Measurements from ENCODE around the gene SERPINB13.
"Not testable (repeated sequence)": the region's sequence is repeated elsewhere in the genome, so short reads cannot be mapped to it uniquely, and the experiment has no call there.

Gene SERPINB13

DNA sequence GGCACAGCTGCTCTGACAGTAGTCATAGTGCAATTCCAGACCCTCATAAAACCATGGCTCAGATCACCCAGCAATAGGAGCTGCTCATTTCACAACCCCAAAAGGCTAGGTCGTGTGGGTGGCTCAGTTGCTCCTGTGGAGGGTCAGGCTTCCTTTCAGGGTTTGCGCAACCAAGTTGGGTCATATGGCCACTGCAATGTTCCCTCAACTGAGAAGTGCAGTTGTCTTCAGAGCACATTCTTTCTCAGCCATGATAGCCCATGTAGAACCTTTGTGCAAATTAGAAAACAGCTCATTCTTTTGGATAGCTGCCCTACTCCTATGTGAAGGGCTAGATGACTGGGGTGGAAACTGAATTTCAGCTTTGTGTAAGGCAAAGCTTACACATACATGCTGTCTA is 3.2 kb downstream of the SERPINB13 start:
- no peak for DNase-seq (ENCODE audit: low read depth)

DNA sequence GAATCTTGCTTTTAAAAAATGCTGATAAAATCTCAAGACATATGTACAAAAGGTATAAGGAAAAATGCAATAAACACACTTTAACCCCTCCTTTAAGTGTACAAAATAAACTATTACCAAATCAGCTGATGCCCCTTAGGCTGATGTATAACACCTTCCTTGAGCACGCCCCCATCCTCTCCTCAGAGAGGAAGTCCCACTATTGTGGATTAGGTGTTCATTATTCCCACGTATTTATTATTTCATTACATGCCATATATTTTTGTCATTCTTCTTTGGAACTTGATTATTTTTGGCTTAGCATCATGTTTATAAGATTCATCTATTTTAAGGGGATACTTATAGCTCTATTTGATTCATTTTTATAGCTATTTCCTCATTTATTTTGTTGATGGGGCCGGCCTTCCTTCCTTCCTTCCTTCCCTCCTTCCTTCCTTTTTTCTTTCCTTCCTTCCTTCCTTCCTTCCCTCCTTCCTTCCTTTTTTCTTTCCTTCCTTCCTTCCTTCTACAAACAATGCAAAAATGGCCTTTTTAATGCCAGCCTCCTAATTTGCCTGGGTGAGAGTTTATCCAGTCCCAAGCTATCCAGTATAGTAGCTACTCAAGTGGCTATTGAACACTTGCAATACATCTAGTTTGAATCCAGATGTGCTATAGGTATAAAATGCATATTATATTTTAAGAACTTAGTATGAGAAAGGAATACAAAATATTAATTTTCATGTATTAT is 4.0 kb downstream of the SERPINB13 start:
- no peak for DNase-seq (ENCODE audit: low read depth)

DNA sequence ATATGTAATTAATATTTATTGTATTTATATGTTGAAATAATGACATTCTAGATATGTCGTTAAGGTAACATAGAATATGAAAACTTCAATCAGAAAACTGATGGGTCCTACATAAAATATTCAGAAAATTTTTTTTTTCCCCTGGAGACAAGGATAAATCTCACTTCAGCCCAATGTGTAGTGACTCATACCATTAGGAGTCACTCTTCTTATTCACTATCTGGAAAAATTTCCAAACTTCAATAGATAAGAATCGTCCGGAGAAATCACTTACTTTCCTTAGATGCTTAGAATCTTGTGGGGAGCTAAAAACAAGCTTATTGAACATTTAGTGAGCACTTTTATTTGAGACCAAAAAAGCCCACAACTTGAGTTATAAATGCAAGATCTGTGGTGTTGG is 4.6 kb downstream of the SERPINB13 start:
- DNase-seq (ENCODE audit: low read depth) = no peak

GRCh38 chr18:63592471-63592870 is 5.3 kb downstream of the SERPINB13 start:
- no peak for DNase-seq (ENCODE audit: low read depth)

DNA sequence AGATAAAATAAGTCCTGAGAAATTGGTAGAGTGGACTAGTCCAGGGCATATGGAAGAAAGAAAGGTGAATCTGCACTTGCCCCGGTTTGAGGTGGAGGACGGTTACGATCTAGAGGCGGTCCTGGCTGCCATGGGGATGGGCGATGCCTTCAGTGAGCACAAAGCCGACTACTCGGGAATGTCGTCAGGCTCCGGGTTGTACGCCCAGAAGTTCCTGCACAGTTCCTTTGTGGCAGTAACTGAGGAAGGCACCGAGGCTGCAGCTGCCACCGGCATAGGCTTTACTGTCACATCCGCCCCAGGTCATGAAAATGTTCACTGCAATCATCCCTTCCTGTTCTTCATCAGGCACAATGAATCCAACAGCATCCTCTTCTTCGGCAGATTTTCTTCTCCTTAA is 9.8 kb downstream of the SERPINB13 start:
- DNase-seq (ENCODE audit: low read depth) = no peak

DNA sequence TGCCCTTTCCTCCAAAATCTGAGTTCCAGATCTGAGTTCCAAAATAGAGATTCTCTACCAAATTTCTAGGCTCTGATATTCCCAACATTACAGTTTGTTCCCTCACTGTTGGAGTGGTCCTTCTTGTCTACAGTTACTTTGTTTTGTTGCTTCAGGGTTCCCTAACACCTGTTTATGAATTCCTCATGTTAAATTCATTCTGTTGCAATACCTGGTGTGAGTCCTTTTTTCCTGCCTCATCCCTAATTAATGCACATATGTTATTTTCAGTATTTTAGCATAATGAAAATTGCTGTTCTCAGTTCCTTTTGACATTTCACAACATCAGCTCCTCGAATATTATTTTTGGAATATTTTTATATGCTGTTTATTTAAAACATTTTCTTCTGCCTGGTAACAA is 16.2 kb downstream of the SERPINB13 start:
- no peak for DNase-seq (ENCODE audit: low read depth)

GRCh38 chr18:63603772-63604171 is 16.6 kb downstream of the SERPINB13 start:
- DNase-seq (ENCODE audit: low read depth) = no peak

GRCh38 chr18:63604791-63605567 is 17.8 kb downstream of the SERPINB13 start:
- DNase-seq (ENCODE audit: low read depth) = no peak

- no peak for DNase-seq (ENCODE audit: low read depth)
Observed at GRCh38 chr18:63606526-63606925, 19.4 kb downstream of the SERPINB13 start.

DNA sequence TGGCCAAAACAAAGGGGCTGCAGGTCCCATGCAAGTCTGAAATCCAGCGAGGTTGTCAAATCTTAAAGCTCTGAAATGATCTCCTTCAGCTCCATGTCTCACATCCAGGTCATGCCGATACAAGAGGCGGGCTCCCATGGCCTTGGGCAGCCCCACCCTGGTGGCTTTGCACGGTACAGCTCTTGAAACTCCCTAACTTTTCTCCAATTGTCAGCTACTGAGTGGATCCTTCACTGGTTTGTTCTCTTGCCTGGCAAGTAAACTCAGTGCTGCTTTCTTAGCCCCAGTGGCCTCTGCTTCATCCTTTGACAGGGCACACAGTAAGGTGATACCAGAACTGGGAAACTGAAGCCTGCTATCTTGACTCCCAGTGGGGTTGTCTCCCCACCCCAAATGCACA is 26.3 kb downstream of the SERPINB13 start:
- no peak for DNase-seq (ENCODE audit: low read depth)

- no peak for DNase-seq (ENCODE audit: low read depth)
Observed at GRCh38 chr18:63617049-63617914, 30.1 kb downstream of the SERPINB13 start.

GRCh38 chr18:63617915-63618234 is 30.7 kb downstream of the SERPINB13 start:
- no peak for DNase-seq (ENCODE audit: low read depth)

DNA sequence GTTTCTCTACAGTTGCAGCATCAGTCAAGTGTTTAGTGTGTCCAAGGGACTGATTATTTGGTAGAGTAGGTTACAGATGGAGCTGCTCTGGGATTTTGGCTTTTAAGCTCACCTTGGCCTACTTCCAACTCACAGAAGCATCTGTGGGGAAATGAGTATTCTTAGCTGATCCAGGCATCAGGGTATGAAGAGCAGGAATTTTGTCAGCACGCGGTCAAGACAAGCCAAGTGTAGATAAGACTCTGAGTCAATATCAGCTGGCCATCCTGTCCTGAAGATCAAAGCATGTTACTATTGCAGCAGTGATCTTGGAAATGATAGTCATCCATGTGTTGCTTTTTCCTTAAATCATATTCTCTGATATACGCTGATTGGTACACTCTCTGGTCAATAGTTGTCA is 32.5 kb downstream of the SERPINB13 start:
- DNase-seq (ENCODE audit: low read depth) = no peak

DNA sequence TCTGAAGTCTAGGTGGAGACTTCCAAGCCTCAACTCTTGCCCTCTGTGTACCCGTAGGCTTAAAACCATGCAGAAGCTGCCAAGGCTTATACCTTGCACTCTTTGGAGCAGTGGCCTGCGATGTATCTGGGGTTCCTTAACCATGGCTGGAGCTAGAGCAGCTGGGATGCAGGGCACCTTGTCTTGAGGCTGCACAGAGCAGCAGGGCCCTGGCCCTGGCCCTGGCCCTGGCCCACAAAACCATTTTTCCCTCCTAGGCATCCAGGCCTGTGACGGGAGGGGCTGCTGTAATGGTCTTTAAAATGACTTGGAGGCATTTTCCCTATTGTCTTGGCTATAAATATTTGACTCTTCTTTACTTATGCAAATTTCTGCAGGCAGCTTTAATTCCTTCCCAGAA is 37.7 kb downstream of the SERPINB13 start:
- no peak for DNase-seq (ENCODE audit: low read depth)

GRCh38 chr18:63626431-63626830 is 39.3 kb downstream of the SERPINB13 start:
- DNase-seq (ENCODE audit: low read depth) = no peak

DNA sequence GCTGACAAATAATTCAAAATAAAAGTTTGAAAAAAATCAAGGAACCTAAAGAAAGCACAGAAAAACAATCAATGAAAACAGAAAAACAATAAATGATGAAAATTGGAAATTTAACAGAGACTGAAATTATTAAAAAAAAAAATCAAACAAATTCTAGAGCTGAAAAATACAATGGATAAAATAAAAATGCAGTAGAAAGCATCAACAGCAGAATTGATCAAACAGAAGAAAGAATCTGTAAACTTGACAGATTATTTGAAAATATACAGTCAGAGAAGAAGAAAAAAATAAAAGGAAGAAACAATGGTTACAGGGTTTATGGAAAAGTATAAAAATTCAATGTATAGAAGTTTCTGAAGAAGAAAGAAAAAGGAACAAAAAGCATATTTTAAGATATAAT is 40.7 kb downstream of the SERPINB13 start:
- DNase-seq (ENCODE audit: low read depth) = no peak

DNA sequence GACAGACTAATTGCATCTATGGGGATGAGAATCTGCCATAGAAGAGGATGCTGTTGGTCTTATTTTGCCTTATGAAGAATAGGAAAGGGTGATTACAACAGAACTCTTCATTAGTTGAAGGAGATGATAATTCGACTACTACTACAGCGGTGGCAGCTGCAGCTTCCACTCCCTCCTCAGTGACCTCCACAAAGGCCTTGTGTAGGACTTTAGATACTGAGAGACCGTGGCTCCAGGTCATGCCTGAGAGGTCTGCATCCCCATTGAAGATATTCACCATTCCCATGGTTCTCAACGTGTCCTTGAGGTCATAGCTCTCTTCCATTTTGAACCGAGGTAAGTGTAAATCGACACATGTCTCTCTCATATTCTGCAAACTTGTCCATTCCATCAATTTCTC is 50.6 kb downstream of the SERPINB13 start:
- no peak for DNase-seq (ENCODE audit: low read depth)

DNA sequence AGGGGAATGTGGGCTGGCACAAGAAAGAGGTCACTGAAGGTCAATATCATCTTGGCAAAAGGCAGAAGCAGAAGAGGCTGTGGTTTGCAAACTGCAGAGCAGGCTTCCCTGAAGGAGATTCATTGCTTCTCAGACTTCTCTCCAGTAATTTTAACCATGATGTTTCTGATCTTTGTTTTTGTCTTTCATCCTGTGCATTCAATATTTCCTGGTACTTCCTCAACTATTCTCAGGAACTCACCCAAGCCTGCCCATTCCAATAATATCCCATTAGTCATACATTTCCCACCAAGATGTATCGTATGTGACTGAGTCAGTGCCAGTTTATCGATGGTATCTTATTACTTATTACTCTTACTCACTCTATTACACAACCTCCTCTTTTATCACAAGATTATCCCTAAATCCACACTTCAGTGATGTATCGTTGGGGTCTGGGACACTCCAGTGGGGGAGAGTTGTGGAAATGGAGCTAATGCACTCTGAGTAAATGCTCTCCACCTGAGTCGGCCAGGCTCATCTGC is 54.1 kb downstream of the SERPINB13 start:
- not testable (repeated sequence) for DNase-seq (ENCODE audit: low read depth)

DNA sequence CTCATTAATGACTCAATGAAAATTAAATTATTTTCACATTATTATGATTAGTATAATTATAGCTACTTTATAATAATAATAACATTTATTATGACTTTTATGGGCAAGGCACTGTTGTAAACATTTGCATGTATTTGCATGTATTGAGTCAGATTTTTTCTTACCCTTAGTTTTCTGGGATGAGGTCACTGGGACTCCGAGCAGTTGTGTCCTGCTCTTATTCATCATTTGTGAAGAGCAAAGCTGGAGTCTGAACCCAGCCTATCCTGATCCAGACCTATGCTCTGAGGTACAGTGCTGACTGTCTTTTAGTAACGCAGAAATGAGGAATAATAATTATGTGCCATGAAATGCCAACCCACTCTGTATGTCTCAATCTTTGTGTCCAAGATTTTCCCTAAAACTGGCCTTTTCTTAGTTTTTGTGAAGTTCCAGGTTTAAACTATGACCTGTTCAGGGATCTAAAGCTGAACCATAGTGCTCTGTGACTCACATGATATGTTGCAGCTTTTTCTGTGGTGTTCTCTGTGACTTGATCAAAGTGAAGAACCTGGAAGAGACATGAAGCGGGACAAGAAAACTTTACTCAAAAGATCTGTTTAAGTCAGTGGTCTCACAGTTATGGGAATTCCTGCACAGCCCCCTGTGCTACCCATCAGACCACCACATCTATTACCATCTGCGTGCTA is 55.7 kb downstream of the SERPINB13 start:
- not testable (repeated sequence) for DNase-seq (ENCODE audit: low read depth)

- not testable (repeated sequence) for DNase-seq (ENCODE audit: low read depth)
Observed at GRCh38 chr18:63644142-63644541, 57.0 kb downstream of the SERPINB13 start, which contains the start of gene SERPINB4. TSS of gene SERPINB4 (minus strand) at chr18:63644256. CDS start at chr18:63643577, 679 bp downstream.

DNA sequence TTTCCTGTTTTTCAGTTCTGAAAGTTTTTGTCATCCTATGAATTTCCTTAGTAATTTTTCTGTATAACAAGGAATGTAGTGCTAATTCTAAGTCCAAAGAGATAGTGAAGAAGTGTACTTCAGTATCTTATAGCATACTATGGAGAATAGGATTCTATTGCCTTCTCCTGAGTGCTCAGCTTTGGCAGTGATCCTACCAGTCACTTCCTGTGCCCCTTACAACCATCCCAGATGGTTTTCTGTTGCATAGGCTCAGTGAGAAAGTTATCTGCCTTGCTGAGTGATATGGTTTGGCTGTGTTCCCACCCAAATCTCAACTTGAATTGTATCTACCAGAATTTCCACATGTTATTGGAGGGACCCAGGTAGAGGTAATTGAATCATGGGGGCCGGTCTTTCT is 57.6 kb downstream of the SERPINB13 start:
- not testable (repeated sequence) for DNase-seq (ENCODE audit: low read depth)

DNA sequence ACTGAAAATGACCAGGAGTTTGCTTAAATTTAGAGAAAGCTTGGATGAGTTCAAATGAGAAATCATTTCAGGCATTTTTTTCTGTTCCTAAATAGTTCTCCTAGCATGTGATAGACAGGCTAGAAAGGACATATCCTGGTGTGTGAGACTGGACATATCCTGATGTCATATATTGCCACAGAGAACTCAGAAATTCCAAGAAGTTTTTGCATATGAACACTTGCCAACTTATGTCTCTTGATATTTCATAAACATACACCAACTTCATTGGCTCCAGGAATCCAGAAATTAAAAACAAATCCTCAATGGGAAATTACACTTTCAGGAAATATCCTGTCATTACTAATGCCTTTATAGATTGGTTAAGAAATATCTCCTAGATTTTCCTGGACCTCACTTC is 59.8 kb downstream of the SERPINB13 start:
- DNase-seq (ENCODE audit: low read depth) = no peak
